Mammary epithelial cell (primary cell): ENCODE measurements around the gene NTF4.

Source experiments
- EZH2 ChIP-seq: IDR thresholded peaks from 2 replicates; pipeline ENCODE4 v1.6.1; 2012; ENCODE audit warnings: low read length, inconsistent platforms, borderline replicate concordance
- TF ChIP-seq, protein P1 (sequence below), 2 donors: IDR thresholded peaks in 1 of 2; conservative IDR thresholded peaks in 1 of 2; 2 replicates each; pipeline ENCODE4 v1.5.1; 2011 to 2012; ENCODE audit warnings: inconsistent platforms in 2 of 2, low read length in 2 of 2, mild to moderate bottlenecking in 2 of 2, control low read depth in 1 of 2, low read depth in 1 of 2; ENCODE audit not compliant: insufficient read depth in 1 of 2; ENCODE audit errors: extremely low read depth in 1 of 2

DNA sequence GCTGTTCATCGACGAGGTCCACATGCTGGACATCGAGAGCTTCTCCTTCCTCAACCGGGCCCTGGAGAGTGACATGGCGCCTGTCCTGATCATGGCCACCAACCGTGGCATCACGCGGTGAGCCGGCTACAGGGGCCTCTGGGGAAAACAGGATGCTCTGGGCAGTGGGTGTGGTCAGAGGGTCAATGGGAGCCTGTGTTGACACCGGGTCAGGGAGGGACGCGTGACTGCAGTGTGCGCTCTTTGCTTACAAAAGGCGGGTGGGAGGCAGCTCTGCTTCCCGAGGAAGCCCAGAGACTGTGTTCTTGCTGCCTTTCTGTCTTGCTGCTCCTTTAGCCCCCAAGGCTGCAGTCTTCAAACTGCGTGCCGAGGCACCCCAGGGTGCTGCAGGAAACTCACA is 53.4 kb downstream of the NTF4 start:
- TF ChIP-seq, protein P1, sequence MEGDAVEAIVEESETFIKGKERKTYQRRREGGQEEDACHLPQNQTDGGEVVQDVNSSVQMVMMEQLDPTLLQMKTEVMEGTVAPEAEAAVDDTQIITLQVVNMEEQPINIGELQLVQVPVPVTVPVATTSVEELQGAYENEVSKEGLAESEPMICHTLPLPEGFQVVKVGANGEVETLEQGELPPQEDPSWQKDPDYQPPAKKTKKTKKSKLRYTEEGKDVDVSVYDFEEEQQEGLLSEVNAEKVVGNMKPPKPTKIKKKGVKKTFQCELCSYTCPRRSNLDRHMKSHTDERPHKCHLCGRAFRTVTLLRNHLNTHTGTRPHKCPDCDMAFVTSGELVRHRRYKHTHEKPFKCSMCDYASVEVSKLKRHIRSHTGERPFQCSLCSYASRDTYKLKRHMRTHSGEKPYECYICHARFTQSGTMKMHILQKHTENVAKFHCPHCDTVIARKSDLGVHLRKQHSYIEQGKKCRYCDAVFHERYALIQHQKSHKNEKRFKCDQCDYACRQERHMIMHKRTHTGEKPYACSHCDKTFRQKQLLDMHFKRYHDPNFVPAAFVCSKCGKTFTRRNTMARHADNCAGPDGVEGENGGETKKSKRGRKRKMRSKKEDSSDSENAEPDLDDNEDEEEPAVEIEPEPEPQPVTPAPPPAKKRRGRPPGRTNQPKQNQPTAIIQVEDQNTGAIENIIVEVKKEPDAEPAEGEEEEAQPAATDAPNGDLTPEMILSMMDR (conservative IDR thresholded peaks at IDR 0.05 in 1 of 2, IDR thresholded peaks at IDR 0.05 in 1 of 2; ENCODE audit: extremely low read depth in 1 of 2, insufficient read depth in 1 of 2, low read depth in 1 of 2, low read length in 2 of 2): no peak
- TF ChIP-seq EZH2: no peak
